ENCODE measurements around the gene ARF1.
"Not testable (repeated sequence)": the region's sequence is repeated elsewhere in the genome, so short reads cannot be mapped to it uniquely, and the experiment has no call there.

Gene ARF1

DNA sequence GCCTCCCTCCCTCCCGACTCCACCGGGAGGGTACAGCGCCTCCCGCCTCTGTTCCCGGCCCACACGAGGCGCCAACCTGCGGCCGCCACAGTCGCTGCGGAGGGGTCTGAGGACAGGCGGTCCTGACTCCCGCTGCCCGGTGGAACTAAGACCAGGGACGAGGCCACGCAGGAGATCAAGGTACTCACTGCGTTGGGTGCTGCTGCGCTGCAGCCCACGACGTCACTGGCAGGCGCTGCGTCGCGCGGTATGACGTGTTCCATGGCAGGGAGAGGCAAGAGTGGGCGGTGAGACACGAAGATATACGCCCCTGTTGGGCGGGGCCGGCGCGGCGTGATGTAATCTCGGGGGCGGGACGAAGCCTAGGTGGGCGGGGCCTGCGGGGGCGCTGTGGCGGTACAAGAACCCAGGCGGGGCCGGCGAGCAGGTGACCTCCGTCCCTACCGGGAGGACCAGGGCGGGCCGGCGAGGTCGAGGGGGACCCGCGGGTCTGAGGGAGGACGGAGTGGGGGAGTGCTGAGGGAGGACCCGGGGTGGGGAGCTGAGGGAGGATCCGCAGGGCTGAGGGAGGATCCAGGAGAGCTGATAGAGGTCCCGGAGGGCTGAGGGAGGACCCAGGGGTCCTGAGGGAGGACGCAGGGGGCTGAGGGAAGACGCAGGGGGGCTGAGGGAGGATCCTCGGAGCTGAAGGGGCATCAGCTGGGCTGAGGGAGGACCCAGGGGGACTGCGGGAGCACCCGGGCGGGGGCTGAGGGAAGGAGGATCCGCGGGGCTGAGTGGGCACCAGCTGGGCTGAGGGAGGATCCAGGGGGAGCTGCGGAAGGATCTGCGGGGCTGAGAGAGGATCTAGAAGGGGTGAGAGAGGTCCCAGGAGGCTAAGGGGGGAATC lies 26.8 kb downstream of the ARF1 start, which contains the start of gene MRPL55:
MRPL55 (minus strand) TSS at position 227 of the 889 bp plus-strand sequence. CDS start 1,039 bp downstream, outside the sequence.
- H3K4me3 ChIP-seq (ENCODE audit: low read depth, low read length): peak within 1 kb of the TSS; percentile 91
- TF ChIP-seq, protein P1, sequence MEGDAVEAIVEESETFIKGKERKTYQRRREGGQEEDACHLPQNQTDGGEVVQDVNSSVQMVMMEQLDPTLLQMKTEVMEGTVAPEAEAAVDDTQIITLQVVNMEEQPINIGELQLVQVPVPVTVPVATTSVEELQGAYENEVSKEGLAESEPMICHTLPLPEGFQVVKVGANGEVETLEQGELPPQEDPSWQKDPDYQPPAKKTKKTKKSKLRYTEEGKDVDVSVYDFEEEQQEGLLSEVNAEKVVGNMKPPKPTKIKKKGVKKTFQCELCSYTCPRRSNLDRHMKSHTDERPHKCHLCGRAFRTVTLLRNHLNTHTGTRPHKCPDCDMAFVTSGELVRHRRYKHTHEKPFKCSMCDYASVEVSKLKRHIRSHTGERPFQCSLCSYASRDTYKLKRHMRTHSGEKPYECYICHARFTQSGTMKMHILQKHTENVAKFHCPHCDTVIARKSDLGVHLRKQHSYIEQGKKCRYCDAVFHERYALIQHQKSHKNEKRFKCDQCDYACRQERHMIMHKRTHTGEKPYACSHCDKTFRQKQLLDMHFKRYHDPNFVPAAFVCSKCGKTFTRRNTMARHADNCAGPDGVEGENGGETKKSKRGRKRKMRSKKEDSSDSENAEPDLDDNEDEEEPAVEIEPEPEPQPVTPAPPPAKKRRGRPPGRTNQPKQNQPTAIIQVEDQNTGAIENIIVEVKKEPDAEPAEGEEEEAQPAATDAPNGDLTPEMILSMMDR (IDR thresholded peaks at IDR 0.05): no peak
- H3K79me2 ChIP-seq: no peaks in the 10 kb centered on the region
- peak within 1 kb of the TSS; percentile 94 for H3K27ac ChIP-seq
- peak within 1 kb of the TSS; percentile 98 for H3K4me2 ChIP-seq (ENCODE audit: low read length)
- H3K9ac ChIP-seq: peak within 1 kb of the TSS; percentile 91
- H3K4me1 ChIP-seq: peaks cover 6% of the 10 kb centered on the region
- H3K36me3 ChIP-seq (ENCODE audit: control insufficient read depth, insufficient read depth, low read length): no peaks in the 10 kb centered on the region
- no peaks in the 10 kb centered on the region for H3K27me3 ChIP-seq (ENCODE audit: control insufficient read depth, insufficient read depth, low read length)
- H3K9me3 ChIP-seq (ENCODE audit: control insufficient read depth, low read length): no peaks in the 10 kb centered on the region
- H2AFZ ChIP-seq: peak within 1 kb of the TSS; percentile 96

DNA sequence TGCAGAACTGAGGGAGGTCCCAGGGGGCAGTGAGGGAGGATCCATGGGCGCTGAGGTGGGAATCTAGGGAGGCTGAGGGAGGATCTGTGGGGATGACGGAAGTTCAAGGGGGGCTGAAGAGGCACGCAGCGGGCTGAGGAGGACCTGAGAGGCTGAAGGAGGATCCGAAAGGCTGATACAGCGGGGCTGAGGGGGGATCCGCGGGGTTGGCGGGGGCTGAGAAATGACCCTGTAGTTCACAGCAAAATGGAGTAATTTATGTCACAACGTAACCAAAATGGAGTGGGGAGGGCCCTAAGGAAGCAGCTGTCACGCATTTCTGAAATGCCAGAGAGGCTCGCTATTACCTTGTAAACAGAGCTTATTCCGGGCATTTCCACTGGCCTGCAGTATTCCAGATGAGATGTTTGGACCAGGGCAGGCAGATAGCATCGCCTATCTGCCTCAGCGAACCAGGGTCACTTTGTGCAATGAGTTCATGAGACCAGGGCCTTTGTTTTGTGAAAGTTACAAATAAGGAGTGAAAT lies 27.5 kb downstream of the ARF1 start:
- no peaks in the 10 kb centered on the region for H3K9me3 ChIP-seq (ENCODE audit: control insufficient read depth, low read length)

DNA sequence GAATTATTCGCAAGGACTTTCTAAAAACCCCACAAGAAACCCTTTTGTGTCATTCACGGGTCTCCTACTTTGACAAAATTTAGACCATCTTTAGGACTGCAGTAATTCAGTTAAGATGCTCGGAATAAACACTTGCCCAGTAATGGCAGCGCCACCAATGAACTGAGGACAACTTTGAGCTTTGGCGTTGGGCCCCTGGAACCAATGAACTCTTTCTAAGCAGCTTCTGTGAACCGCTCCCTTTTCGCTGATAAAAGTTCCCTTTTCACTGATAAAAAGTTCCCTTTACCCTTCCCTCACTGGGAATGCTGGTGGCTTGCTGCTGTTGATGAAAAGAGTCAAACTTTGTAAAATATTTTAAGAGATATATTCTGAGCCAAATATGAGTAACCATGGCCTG lies 28.0 kb downstream of the ARF1 start:
- H3K4me1 ChIP-seq: peaks cover 6% of the 10 kb centered on the region
- no peaks in the 10 kb centered on the region for H3K36me3 ChIP-seq (ENCODE audit: control insufficient read depth, insufficient read depth, low read length)
- TF ChIP-seq, protein P1 (IDR thresholded peaks at IDR 0.05): no peak
- peak overlapping the region; percentile 96 for H2AFZ ChIP-seq
- H3K9ac ChIP-seq: no peak overlapping the region
- no peaks in the 10 kb centered on the region for H3K27me3 ChIP-seq (ENCODE audit: control insufficient read depth, insufficient read depth, low read length)
- no peaks in the 10 kb centered on the region for H3K9me3 ChIP-seq (ENCODE audit: control insufficient read depth, low read length)
- H3K79me2 ChIP-seq: no peaks in the 10 kb centered on the region
- H3K4me2 ChIP-seq (ENCODE audit: low read length): peak overlapping the region; percentile 83
- peak overlapping the region; percentile 91 for H3K4me3 ChIP-seq (ENCODE audit: low read depth, low read length)
- peak overlapping the region; percentile 94 for H3K27ac ChIP-seq

More for the DNA sequence above, 27.5 kb downstream of the ARF1 start:
- Histone ChIP-seq H3K4me3 (ENCODE audit: low read depth, low read length) (peak overlapping the region; percentile 91), H3K36me3 (ENCODE audit: control insufficient read depth, insufficient read depth, low read length) (no peaks in the 10 kb centered on the region), H3K9ac (peak overlapping the region; percentile 91), H3K4me1 (peaks cover 6% of the 10 kb centered on the region), H2AFZ (peak overlapping the region; percentile 96), H3K79me2 (no peaks in the 10 kb centered on the region), H3K4me2 (ENCODE audit: low read length) (peak overlapping the region; percentile 83), H3K27me3 (ENCODE audit: control insufficient read depth, insufficient read depth, low read length) (no peaks in the 10 kb centered on the region), H3K27ac (peak overlapping the region; percentile 94)
- TF ChIP-seq, protein P1 (IDR thresholded peaks at IDR 0.05): no peak

DNA sequence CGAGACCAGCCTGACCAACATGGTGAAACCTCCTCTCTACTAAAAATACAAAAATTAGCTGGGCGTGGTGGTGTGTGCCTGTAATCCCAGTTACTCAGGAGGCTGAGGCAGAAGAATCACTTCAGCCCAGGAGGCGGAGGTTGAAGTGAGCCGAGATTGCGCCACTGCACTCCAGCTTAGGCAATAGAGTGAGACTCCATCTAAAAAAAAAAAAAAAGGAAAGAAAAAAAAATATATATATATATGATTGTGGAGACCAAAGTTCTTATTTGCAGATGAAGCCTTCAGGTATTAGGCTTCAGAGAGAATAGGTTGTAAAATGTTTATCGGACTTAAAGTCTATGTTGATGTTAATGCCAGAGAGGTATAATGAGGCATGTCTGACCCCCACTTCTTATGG lies 28.8 kb downstream of the ARF1 start:
- H3K27me3 ChIP-seq (ENCODE audit: control insufficient read depth, insufficient read depth, low read length); H3K4me2 ChIP-seq (ENCODE audit: low read length); H3K4me1 ChIP-seq; H3K36me3 ChIP-seq (ENCODE audit: control insufficient read depth, insufficient read depth, low read length); H3K9ac ChIP-seq; H3K9me3 ChIP-seq (ENCODE audit: control insufficient read depth, low read length); H3K27ac ChIP-seq; H3K4me3 ChIP-seq (ENCODE audit: low read depth, low read length); H3K79me2 ChIP-seq; H2AFZ ChIP-seq: not testable (repeated sequence)

DNA sequence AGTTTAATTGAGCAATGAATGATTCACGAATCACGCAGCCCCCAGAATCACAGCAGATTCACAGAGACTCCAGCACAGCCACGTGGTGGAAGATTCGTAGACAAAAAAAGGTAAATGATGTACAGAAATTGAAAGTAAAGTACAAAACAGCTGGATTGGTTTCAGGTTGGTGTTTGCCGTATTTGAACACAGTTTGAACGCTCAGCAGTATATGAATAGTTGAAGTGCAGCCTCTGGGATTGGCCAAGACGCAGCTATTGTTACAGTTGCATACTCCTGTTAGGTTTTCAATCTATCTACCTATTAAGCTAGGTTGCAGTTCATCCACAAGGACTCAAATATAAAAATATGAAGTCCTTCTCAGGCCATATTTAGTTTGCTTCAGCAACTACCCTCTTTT lies 29.7 kb downstream of the ARF1 start:
- no peak overlapping the region for H2AFZ ChIP-seq
- H3K9ac ChIP-seq: no peak overlapping the region
- H3K4me1 ChIP-seq: peaks cover 6% of the 10 kb centered on the region
- H3K36me3 ChIP-seq (ENCODE audit: control insufficient read depth, insufficient read depth, low read length): no peaks in the 10 kb centered on the region
- H3K4me2 ChIP-seq (ENCODE audit: low read length): no peak overlapping the region
- no peak overlapping the region for H3K27ac ChIP-seq
- H3K79me2 ChIP-seq: no peaks in the 10 kb centered on the region
- H3K4me3 ChIP-seq (ENCODE audit: low read depth, low read length): no peak overlapping the region
- H3K9me3 ChIP-seq (ENCODE audit: control insufficient read depth, low read length): no peaks in the 10 kb centered on the region
- TF ChIP-seq, protein P1 (IDR thresholded peaks at IDR 0.05): no peak
- H3K27me3 ChIP-seq (ENCODE audit: control insufficient read depth, insufficient read depth, low read length): no peaks in the 10 kb centered on the region

Data from parathyroid adenoma (tissue), 2 donors.